Smooth muscle cell (in vitro differentiated cells): ENCODE results near the gene CPSF6. TPM values are rescaled to one million over a fixed set of nuclear protein-coding genes. Genes with fewer than 3 reads are reported as not detected.

Source experiments
- DNase-seq: peaks from one replicate; lab custom pipeline; 2025; ENCODE audit not compliant: unreplicated experiment; lab: John Stamatoyannopoulos, UW
- H2AFZ ChIP-seq: fragments of 200-600 bp; sonication (generic); 2 replicates; pipeline ENCODE4 v1.6.0; 2016; ENCODE audit warnings: antibody characterized with exemption, low read depth, mild to moderate bottlenecking
- H3F3A ChIP-seq: fragments of 200-600 bp; sonication (generic); 2 replicates; pipeline ENCODE4 v1.6.0; 2017; ENCODE audit warnings: antibody characterized with exemption, low read depth
- H3K27ac ChIP-seq: fragments of 200-600 bp; sonication (generic); 2 replicates; pipeline ENCODE4 v1.5.1; 2016; ENCODE audit warnings: low read depth, mild to moderate bottlenecking
- H3K27me3 ChIP-seq: fragments of 200-600 bp; sonication (generic); 2 replicates; pipeline ENCODE4 v1.6.1; 2016; ENCODE audit warnings: low read depth, mild to moderate bottlenecking
- H3K36me3 ChIP-seq: fragments of 200-600 bp; sonication (generic); 2 replicates; pipeline ENCODE4 v1.5.1; 2016; ENCODE audit warnings: low read depth
- H3K4me1 ChIP-seq: fragments of 200-600 bp; sonication (generic); 2 replicates; pipeline ENCODE4 v1.5.1; 2016; ENCODE audit warnings: low read depth
- H3K4me2 ChIP-seq: fragments of 200-600 bp; sonication (generic); 2 replicates; pipeline ENCODE4 v1.6.0; 2016; ENCODE audit warnings: mild to moderate bottlenecking
- H3K4me3 ChIP-seq: fragments of 200-600 bp; sonication (generic); 2 replicates; pipeline ENCODE4 v1.5.1; 2016; ENCODE audit warnings: mild to moderate bottlenecking
- H3K79me2 ChIP-seq: fragments of 200-600 bp; sonication (generic); 2 replicates; pipeline ENCODE4 v1.6.0; 2016; ENCODE audit warnings: low read depth, mild to moderate bottlenecking
- H3K9ac ChIP-seq: fragments of 200-600 bp; sonication (generic); 2 replicates; pipeline ENCODE4 v1.6.0; 2016; ENCODE audit warnings: low read depth
- H3K9me3 ChIP-seq: fragments of 200-600 bp; sonication (generic); replicated peaks from 2 replicates; pipeline ENCODE4 v1.5.1; 2016; ENCODE audit warnings: low read depth
- H4K20me1 ChIP-seq: fragments of 200-600 bp; sonication (generic); 2 replicates; pipeline ENCODE4 v1.6.0; 2016; ENCODE audit warnings: low read depth
- WGBS: methylation state at CpG from one replicate; pipeline ENCODE4 v1.1.7; 2016; ENCODE audit warnings: low lambda C conversion rate; 5-methylcytosine and 5-hydroxymethylcytosine counted together
- microRNA counts: library from miRNA; unstranded; fragments of <30 nt; microRNA quantifications from one replicate; lab custom pipeline; 2016
- microRNA-seq: library from miRNA; unstranded; fragments of <30 nt; microRNA quantifications from one replicate; pipeline ENCODE4, GENCODE V29; 2016; ENCODE audit warnings: borderline number of aligned reads
- polyA plus RNA-seq: library from polyadenylated mRNA; unstranded; fragments of >200 nt; fragmentation: Nextera tagmentation; extraction: Ambion mirVana; gene quantifications from 2 replicates; pipeline ENCODE4 v1.2.1, GENCODE V29; 2016
- total RNA-seq: library from RNA; depleted of rRNA; stranded (reverse); fragments of >200 nt; gene quantifications from 2 replicates; pipeline ENCODE4 v1.2.3, GENCODE V29; 2014
- TF ChIP-seq, protein P1 (sequence below): fragments of 200-600 bp; sonication (generic); IDR thresholded peaks from 2 replicates; pipeline ENCODE4 v1.5.1; 2017; ENCODE audit warnings: borderline replicate concordance, mild to moderate bottlenecking, antibody characterized with exemption; ENCODE audit not compliant: insufficient read depth, poor library complexity, severe bottlenecking

The CPSF6 gene
- total and polyA plus RNA-seq, 2 experiments from 2014 or later, result 21.5 to 35.9 TPM

DNA sequence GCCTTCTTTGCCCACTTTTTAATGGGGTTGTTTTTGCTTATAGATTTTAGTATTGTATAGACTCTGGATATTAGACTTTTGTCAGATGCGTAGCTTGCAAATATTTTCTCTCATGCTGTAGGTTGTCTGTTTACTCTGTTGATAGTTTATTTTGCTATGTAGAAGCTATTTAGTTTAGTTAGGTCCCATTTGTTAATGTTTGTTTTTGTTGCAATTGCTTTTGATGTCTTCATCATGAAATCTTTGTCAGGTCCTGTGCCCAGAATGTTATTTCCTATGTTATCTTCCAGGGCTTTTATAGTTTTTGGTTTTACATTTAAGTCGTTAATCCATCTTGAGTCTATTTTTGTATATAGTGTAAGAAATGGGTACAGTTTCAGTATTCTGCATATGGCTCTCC is 78.9 kb downstream of the CPSF6 start:
- Histone ChIP-seq H4K20me1 (no peaks in the 10 kb centered on the region), H3K4me1 (no peaks in the 10 kb centered on the region), H3K27me3 (no peaks in the 10 kb centered on the region), H3K36me3 (no peaks in the 10 kb centered on the region), H3K27ac (no peak overlapping the region), H3K9ac (no peak overlapping the region), H3F3A (no peaks in the 10 kb centered on the region), H3K4me2 (no peak overlapping the region), H2AFZ (no peak overlapping the region), H3K4me3 (no peak overlapping the region), H3K79me2 (no peaks in the 10 kb centered on the region), H3K9me3 (no peaks in the 10 kb centered on the region)
- no peak for DNase-seq
- WGBS, result 96% methylated on average over 2 of the region's 2 CpGs
- TF ChIP-seq, protein P1, sequence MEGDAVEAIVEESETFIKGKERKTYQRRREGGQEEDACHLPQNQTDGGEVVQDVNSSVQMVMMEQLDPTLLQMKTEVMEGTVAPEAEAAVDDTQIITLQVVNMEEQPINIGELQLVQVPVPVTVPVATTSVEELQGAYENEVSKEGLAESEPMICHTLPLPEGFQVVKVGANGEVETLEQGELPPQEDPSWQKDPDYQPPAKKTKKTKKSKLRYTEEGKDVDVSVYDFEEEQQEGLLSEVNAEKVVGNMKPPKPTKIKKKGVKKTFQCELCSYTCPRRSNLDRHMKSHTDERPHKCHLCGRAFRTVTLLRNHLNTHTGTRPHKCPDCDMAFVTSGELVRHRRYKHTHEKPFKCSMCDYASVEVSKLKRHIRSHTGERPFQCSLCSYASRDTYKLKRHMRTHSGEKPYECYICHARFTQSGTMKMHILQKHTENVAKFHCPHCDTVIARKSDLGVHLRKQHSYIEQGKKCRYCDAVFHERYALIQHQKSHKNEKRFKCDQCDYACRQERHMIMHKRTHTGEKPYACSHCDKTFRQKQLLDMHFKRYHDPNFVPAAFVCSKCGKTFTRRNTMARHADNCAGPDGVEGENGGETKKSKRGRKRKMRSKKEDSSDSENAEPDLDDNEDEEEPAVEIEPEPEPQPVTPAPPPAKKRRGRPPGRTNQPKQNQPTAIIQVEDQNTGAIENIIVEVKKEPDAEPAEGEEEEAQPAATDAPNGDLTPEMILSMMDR, result no peak

DNA sequence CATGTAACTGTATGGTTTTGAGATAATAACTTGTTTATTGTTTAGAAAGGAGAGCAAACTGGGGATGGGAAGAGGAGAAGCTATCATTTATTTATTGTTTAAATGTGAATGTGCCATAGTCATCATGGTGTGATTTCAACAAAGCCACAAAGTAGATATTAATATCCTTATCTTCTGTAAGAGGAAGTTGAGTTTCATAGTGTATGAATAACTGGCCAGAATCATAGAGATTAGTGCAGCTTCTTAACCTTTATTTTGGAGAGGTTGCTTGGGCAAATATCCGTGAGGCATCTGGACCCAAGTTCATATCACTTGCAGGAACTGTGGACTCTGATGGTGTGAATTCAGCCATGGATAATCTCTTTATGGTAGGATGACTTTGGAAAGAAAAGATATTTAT is 82.0 kb downstream of the CPSF6 start:
- H4K20me1 ChIP-seq, result no peaks in the 10 kb centered on the region
- no peak overlapping the region for H3K27ac ChIP-seq
- H3K4me1 ChIP-seq, result no peaks in the 10 kb centered on the region
- H3K4me3 ChIP-seq, result no peak overlapping the region
- H3K9me3 ChIP-seq, result no peaks in the 10 kb centered on the region
- H3K4me2 ChIP-seq, result no peak overlapping the region
- whole genome bisulfite sequencing, result 87% methylated on average over 1 of the region's 1 CpG
- TF ChIP-seq, protein P1, result no peak
- no peaks in the 10 kb centered on the region for H3K79me2 ChIP-seq
- H3K36me3 ChIP-seq, result no peaks in the 10 kb centered on the region
- H3K9ac ChIP-seq, result no peak overlapping the region
- H3K27me3 ChIP-seq, result no peaks in the 10 kb centered on the region
- no peak overlapping the region for H2AFZ ChIP-seq
- H3F3A ChIP-seq, result no peaks in the 10 kb centered on the region
- no peak for DNase-seq

MicroRNA genes within 50 kb of the gene (microRNA counts, 767-probe panel; counts per million panel counts)
- microRNA hsa-miR-1279 (lab: Ali Mortazavi, UCI), result 183 counts per million

Small RNAs within 50 kb of the gene (microRNA-seq; reads per million reads assigned to microRNA genes)
- not detected for gene MIR1279

Other genes with a start within 250 kb of the CPSF6 start
- gene LYZ, start 108.8 kb downstream of the CPSF6 start, total RNA-seq, result not detected in 2 replicates
- gene LYZ, start 108.8 kb downstream of the CPSF6 start, polyA plus RNA-seq, result not detected in 2 replicates
- gene YEATS4, start 120.2 kb downstream of the CPSF6 start, total RNA-seq, result 22.8 and 32.7 TPM in 2 replicates
- 9.9 and 21.4 TPM in 2 replicates for gene YEATS4, start 120.2 kb downstream of the CPSF6 start, polyA plus RNA-seq
- 90.2 and 169 TPM in 2 replicates for gene FRS2, start 230.8 kb downstream of the CPSF6 start, total RNA-seq
- 21.6 and 23.8 TPM in 2 replicates for gene FRS2, start 230.8 kb downstream of the CPSF6 start, polyA plus RNA-seq